Measurements from ENCODE around the gene ULBP1. TPM values are rescaled to one million over a fixed set of nuclear protein-coding genes. Genes with fewer than 3 reads are reported as not detected.
"Not testable (repeated sequence)": the region's sequence is repeated elsewhere in the genome, so short reads cannot be mapped to it uniquely, and the experiment has no call there.

Gene ULBP1
- 1.2 TPM for total RNA-seq
- long read RNA-seq, partial matches to known transcripts: 1 of 3 reads
- long read RNA-seq, other reads (novel, unspliced or antisense): 1 of 3 reads

- Histone ChIP-seq H3K27me3 (peaks cover 66% of the 10 kb centered on the region), H3K4me3 (peak within 1 kb of the TSS; percentile 61), H3K36me3 (no peaks in the 10 kb centered on the region), H3K4me1 (peaks cover 13% of the 10 kb centered on the region), H3K27ac (no peak within 1 kb of the TSS), H3K9me3 (no peaks in the 10 kb centered on the region)
- intact Hi-C loops (cut with DNase I): no loop called here
- DNase-seq (peak; percentile 93), ATAC-seq (peak; percentile 92)
- peak; percentile 10 for TF ChIP-seq CTCF (IDR thresholded peaks at IDR 0.05)
These were observed at the start of gene ULBP1 for GRCh38 chr6:149963462-149964307. Gene ULBP1 (plus strand): TSS chr6:149963943. CDS start chr6:149964050, 107 bp downstream.

- intact Hi-C loops (cut with DNase I): no loop called here
- TF ChIP-seq CTCF (IDR thresholded peaks at IDR 0.05): no peak
- Histone ChIP-seq H3K27ac (no peak overlapping the region), H3K9me3 (no peaks in the 10 kb centered on the region), H3K27me3 (no peaks in the 10 kb centered on the region), H3K4me1 (no peaks in the 10 kb centered on the region), H3K36me3 (no peaks in the 10 kb centered on the region), H3K4me3 (no peak overlapping the region)
- peak; percentile 16 for ATAC-seq
- peak; percentile 36 for DNase-seq
These were observed 47.5 kb upstream of the ULBP1 start for GRCh38 chr6:149915970-149916865.

- ATAC-seq (no peak), DNase-seq (no peak)
- Histone ChIP-seq H3K36me3 (no peaks in the 10 kb centered on the region), H3K4me1 (peaks cover 5% of the 10 kb centered on the region), H3K27ac (no peak overlapping the region), H3K27me3 (no peaks in the 10 kb centered on the region), H3K4me3 (no peak overlapping the region), H3K9me3 (no peaks in the 10 kb centered on the region)
- intact Hi-C loops (cut with DNase I): no loop called here
- TF ChIP-seq CTCF (IDR thresholded peaks at IDR 0.05): no peak
These were observed 46.1 kb upstream of the ULBP1 start for GRCh38 chr6:149917679-149918078.

- Histone ChIP-seq H3K27ac (no peak overlapping the region), H3K4me3 (no peak overlapping the region), H3K27me3 (no peaks in the 10 kb centered on the region), H3K36me3 (no peaks in the 10 kb centered on the region), H3K9me3 (no peaks in the 10 kb centered on the region), H3K4me1 (peaks cover 7% of the 10 kb centered on the region)
- TF ChIP-seq CTCF (IDR thresholded peaks at IDR 0.05): no peak
- DNase-seq (peak; percentile 42), ATAC-seq (no peak)
- intact Hi-C loops (cut with DNase I): no loop called here
These were observed 45.4 kb upstream of the ULBP1 start for GRCh38 chr6:149918151-149918905.

- H3K9me3 ChIP-seq; H3K27me3 ChIP-seq; H3K27ac ChIP-seq; H3K4me3 ChIP-seq; intact Hi-C loops (cut with DNase I); H3K4me1 ChIP-seq; H3K36me3 ChIP-seq; ATAC-seq: not testable (repeated sequence)
- peak; percentile 8 for DNase-seq
These were observed 44.5 kb upstream of the ULBP1 start for GRCh38 chr6:149919126-149919833.
